Measurements from ENCODE around the gene C16orf92. TPM values are rescaled to one million over a fixed set of nuclear protein-coding genes. Genes with fewer than 3 reads are reported as not detected.

The C16orf92 gene
- total RNA-seq, 1 experiment from 2014 or later: not detected

DNA sequence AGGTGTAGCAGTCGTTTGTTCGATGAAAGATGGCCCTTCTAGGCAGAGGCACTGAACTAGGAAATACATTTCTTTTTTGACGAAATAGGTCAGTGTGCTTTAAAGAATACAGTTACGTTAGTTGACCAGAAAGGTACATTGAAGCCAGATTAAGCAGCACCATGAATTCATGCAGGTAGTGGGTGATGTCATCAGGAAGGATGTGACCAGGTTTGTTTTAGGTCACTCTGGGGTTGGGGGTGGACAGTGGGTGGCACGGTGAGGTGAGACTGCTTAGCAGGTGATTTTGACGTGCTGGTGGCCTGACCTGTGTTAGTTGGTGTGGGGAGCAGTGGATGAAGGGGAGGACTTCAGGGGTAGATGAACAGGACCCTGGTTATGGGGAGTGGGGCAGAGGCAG is 23.4 kb upstream of the C16orf92 start:
- no TSS peak for BruUV-seq (replicated peaks)
- Histone ChIP-seq H3K27me3 (ENCODE audit: insufficient read depth, low read depth) (no peaks in the 10 kb centered on the region), H3K4me3 (no peak overlapping the region), H3K4me2 (no peak overlapping the region), H3K27ac (no peak overlapping the region), H4K20me1 (ENCODE audit: insufficient read depth) (no peaks in the 10 kb centered on the region), H3K79me2 (ENCODE audit: low read depth) (peaks cover 11% of the 10 kb centered on the region), H3K4me1 (replicated peaks; ENCODE audit: insufficient read depth) (peaks cover 11% of the 10 kb centered on the region), H2AFZ (no peak overlapping the region), H3K9me2 (ENCODE audit: insufficient read depth) (no peaks in the 10 kb centered on the region), H3F3A (ENCODE audit: insufficient read depth, low read depth) (peaks cover 14% of the 10 kb centered on the region; the same call in 1 of the 2 replicates), H3K9me3 (ENCODE audit: insufficient read depth, low read depth) (no peaks in the 10 kb centered on the region), H3K36me3 (ENCODE audit: low read depth) (no peaks in the 10 kb centered on the region)
- intact Hi-C loops (cut with micrococcal nuclease; ENCODE audit: unreplicated experiment): loop anchor here (5.0 kb wide), 1 partner anchor 72 kb away; the partner anchor contains the start of gene KCTD13
- POLR2A ChIA-PET (ENCODE audit: unreplicated experiment): no interaction called here
- no peak for DNase-seq
- no peak for TF ChIP-seq EZH2 (IDR thresholded peaks at IDR 0.05; ENCODE audit: low read depth)
- TF ChIP-seq, protein P1, sequence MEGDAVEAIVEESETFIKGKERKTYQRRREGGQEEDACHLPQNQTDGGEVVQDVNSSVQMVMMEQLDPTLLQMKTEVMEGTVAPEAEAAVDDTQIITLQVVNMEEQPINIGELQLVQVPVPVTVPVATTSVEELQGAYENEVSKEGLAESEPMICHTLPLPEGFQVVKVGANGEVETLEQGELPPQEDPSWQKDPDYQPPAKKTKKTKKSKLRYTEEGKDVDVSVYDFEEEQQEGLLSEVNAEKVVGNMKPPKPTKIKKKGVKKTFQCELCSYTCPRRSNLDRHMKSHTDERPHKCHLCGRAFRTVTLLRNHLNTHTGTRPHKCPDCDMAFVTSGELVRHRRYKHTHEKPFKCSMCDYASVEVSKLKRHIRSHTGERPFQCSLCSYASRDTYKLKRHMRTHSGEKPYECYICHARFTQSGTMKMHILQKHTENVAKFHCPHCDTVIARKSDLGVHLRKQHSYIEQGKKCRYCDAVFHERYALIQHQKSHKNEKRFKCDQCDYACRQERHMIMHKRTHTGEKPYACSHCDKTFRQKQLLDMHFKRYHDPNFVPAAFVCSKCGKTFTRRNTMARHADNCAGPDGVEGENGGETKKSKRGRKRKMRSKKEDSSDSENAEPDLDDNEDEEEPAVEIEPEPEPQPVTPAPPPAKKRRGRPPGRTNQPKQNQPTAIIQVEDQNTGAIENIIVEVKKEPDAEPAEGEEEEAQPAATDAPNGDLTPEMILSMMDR (conservative IDR thresholded peaks at IDR 0.05): no peak
- CTCF ChIA-PET: interaction anchor here (0.7 kb wide), 1 partner anchor 74 kb away, joined by 14 read pairs; no protein-coding TSS in a partner anchor

DNA sequence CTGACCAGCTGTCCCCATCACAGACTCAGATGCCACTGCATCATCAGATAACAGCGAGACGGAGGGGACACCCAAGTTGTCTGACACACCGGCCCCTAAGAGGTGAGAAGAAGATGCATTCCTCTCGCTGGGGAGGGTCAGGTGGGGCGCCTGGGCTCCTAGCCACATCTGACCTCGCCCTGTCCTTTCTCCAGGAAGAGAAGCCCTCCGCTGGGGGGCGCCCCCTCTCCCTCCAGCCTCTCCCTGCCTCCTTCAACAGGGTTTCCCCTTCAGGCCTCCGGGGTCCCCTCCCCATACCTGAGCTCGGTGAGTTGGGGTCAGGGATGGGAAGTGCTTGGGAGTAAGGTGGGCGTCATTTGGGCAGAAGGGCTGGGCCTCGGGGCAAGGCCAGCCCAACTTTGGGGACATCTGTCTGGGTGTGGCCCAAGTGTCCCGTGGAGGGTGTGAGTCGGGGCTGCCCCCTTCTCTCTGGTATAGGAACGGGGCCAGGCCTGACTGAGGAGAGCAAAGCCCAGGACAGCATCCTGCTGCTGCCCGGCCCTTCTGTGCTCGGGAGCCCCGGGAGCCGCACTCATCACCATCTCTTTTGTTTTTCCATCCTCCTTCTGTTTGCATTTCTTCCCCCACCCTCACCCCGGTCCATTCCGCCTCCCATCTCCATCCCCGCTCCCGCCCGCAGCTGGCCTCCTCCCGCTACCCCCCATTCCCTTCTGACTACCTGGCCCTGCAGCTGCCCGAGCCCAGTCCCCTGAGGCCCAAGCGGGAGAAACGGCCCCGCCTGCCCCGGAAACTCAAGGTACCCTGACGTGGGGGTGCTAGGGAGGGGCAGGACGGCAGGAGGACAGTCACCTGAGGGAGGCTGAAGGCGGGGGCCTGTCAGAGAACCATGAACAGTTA is 22.0 kb upstream of the C16orf92 start:
- DNase-seq: no peak
- no peaks in the 10 kb centered on the region for H3K27me3 ChIP-seq (ENCODE audit: insufficient read depth, low read depth)
- CTCF ChIA-PET: interaction anchor here (0.5 kb wide), 1 partner anchor 1161 kb away, joined by 5 read pairs; no protein-coding TSS in a partner anchor
- H3K27ac ChIP-seq: no peak overlapping the region
- H4K20me1 ChIP-seq (ENCODE audit: insufficient read depth): peaks cover 3% of the 10 kb centered on the region; the same call in 1 of the 2 replicates
- H3F3A ChIP-seq (ENCODE audit: insufficient read depth, low read depth): peaks cover 6% of the 10 kb centered on the region; the same call in 1 of the 2 replicates
- H3K79me2 ChIP-seq (ENCODE audit: low read depth): peaks cover 11% of the 10 kb centered on the region
- TF ChIP-seq, protein P1 (conservative IDR thresholded peaks at IDR 0.05): no peak
- no peak for TF ChIP-seq EZH2 (IDR thresholded peaks at IDR 0.05; ENCODE audit: low read depth)
- H2AFZ ChIP-seq: no peak overlapping the region
- H3K9me2 ChIP-seq (ENCODE audit: insufficient read depth): no peaks in the 10 kb centered on the region
- H3K9me3 ChIP-seq (ENCODE audit: insufficient read depth, low read depth): no peaks in the 10 kb centered on the region
- intact Hi-C loops (cut with micrococcal nuclease; ENCODE audit: unreplicated experiment): no loop called here
- POLR2A ChIA-PET (ENCODE audit: unreplicated experiment): no interaction called here
- no TSS peak for BruUV-seq (replicated peaks)
- H3K36me3 ChIP-seq (ENCODE audit: low read depth): no peaks in the 10 kb centered on the region
- H3K4me2 ChIP-seq: no peak overlapping the region
- H3K4me1 ChIP-seq (replicated peaks; ENCODE audit: insufficient read depth): peaks cover 7% of the 10 kb centered on the region
- no peak overlapping the region for H3K4me3 ChIP-seq

DNA sequence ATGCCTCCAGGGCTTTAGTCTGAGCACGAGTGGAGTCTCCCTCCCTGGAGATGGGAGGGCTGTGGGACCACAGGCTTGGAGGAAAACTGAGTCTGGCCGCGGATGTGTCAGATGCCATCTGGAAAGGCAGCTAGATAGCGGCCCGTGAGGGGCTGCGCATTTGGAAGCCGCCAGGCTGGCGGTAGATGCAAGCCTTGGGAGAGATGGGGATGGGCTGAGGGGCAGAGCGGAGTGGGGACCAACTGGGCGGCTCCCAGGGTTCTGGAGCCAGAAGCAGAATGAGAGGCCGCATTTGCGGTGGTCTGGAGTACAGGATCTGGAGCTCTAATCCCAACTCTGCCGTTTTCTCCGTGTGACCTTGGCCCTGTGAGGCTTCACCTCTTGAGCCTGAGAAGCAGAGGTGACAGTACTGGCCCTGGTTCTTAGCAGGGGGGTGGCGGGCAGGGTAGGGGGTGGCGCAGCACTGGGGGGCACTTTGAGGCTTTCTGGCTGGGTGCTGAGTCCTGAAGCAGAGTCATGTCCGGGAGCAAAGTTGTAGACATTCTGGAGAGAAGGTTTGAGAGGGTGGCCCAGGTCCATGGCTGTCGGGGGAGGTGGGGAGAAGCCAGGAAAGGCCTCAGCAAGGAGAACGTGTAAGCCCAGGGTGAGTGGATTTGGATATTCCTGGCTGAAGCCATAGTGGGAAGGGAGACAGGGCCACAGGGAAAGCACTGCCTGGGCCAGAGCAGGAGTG is 20.2 kb upstream of the C16orf92 start:
- Histone ChIP-seq H3K4me2 (no peak overlapping the region), H4K20me1 (ENCODE audit: insufficient read depth) (peaks cover 3% of the 10 kb centered on the region; the same call in 1 of the 2 replicates), H3K27me3 (ENCODE audit: insufficient read depth, low read depth) (no peaks in the 10 kb centered on the region), H3K4me3 (no peak overlapping the region), H2AFZ (no peak overlapping the region), H3K36me3 (ENCODE audit: low read depth) (no peaks in the 10 kb centered on the region), H3K9me2 (ENCODE audit: insufficient read depth) (no peaks in the 10 kb centered on the region), H3K27ac (no peak overlapping the region), H3F3A (ENCODE audit: insufficient read depth, low read depth) (peaks cover 6% of the 10 kb centered on the region), H3K79me2 (ENCODE audit: low read depth) (no peaks in the 10 kb centered on the region), H3K4me1 (replicated peaks; ENCODE audit: insufficient read depth) (no peaks in the 10 kb centered on the region), H3K9me3 (ENCODE audit: insufficient read depth, low read depth) (no peaks in the 10 kb centered on the region)
- CTCF ChIA-PET: interaction anchor here (0.5 kb wide), 1 partner anchor 1024 kb away, joined by 3 read pairs; no protein-coding TSS in a partner anchor
- DNase-seq: no peak
- POLR2A ChIA-PET (ENCODE audit: unreplicated experiment): no interaction called here
- intact Hi-C loops (cut with micrococcal nuclease; ENCODE audit: unreplicated experiment): no loop called here
- no peak for TF ChIP-seq EZH2 (IDR thresholded peaks at IDR 0.05; ENCODE audit: low read depth)
- TF ChIP-seq, protein P1 (conservative IDR thresholded peaks at IDR 0.05): no peak
- BruUV-seq (replicated peaks): no TSS peak
